ENCODE measurements around the gene CPEB1.

GRCh38 chr15:82595766-82596165 lies 51.4 kb downstream of the CPEB1 start:
- TF ChIP-seq CTCF (IDR thresholded peaks at IDR 0.05) (no peak), POLR2A (IDR thresholded peaks at IDR 0.05) (no peak)

All from lower leg skin (tissue), 3 donors.